Ovary (tissue), 9 donors: ENCODE measurements around the gene PLPPR3. TPM values are rescaled to one million over a fixed set of nuclear protein-coding genes. Genes with fewer than 3 reads are reported as not detected.

ENCODE experiments used
- DNase-seq, 5 donors: peaks; one replicate each; pipeline ENCODE4 v3.0.0-alpha.2; 2019 to 2020
- H3K27ac ChIP-seq, 2 donors: fragments of 200-600 bp; one replicate each; pipeline versions ENCODE4 v1.5.1 to v1.8.0; 2019 to 2022
- H3K27me3 ChIP-seq: fragments of 200-600 bp; one replicate; pipeline ENCODE4 v1.8.0; 2022
- H3K36me3 ChIP-seq: fragments of 200-600 bp; sonication (generic); one replicate; pipeline ENCODE4 v1.5.1; 2019
- H3K4me1 ChIP-seq: one replicate; pipeline ENCODE4 v1.8.1; 2013; ENCODE audit warnings: mild to moderate bottlenecking, moderate library complexity; ENCODE audit not compliant: insufficient read depth
- H3K4me3 ChIP-seq: fragments of 200-600 bp; sonication (generic); one replicate; pipeline ENCODE4 v1.5.1; 2017
- H3K9me3 ChIP-seq, 2 donors: fragments of 200-600 bp in 1 of 2; sonication (generic) in 1 of 2; one replicate each; pipeline versions ENCODE4 v1.5.1 to v1.8.1; 2013 to 2019; ENCODE audit warnings: mild to moderate bottlenecking in 1 of 2, moderate library complexity in 1 of 2
- CTCF ChIP-seq, 3 donors: fragments of 450-650 bp in 2 of 3; fragments of 200-600 bp in 1 of 3; IDR thresholded peaks; one replicate each; pipeline versions ENCODE4 v1.5.1 to v1.8.0; 2016 to 2022; ENCODE audit warnings: antibody characterized with exemption in 3 of 3, mild to moderate bottlenecking in 1 of 3
- EP300 ChIP-seq: sonication (generic); formaldehyde crosslinking; IDR thresholded peaks from one replicate; pipeline ENCODE4 v1.6.1; 2017; ENCODE audit warnings: antibody characterized with exemption
- POLR2A ChIP-seq: fragments of 450-650 bp; IDR thresholded peaks from one replicate; pipeline ENCODE4 v1.6.1; 2017; ENCODE audit warnings: antibody characterized with exemption, mild to moderate bottlenecking, moderate library complexity
- WGBS, 3 donors: extraction: QIAGEN DNeasy Blood & Tissue Kit in 1 of 3; methylation state at CpG; one replicate each; pipeline versions ENCODE4 v1.1.5 to v1.1.7; 2013 to 2017; 5-methylcytosine and 5-hydroxymethylcytosine counted together
- intact Hi-C, 4 donors: fragments of 100-400 bp; cut with DNase I; formaldehyde crosslinking; loops; one replicate each; pipeline versions ENCODE4 v1.11.0 to v1.15.1; 2022 to 2023
- polyA plus RNA-seq, 2 donors: library from polyadenylated mRNA; stranded (reverse); fragments of 200-250 nt in 1 of 2; fragments of 350-450 nt in 1 of 2; fragmentation: Illumina TruSeq in 1 of 2; extraction: RNeasy Lipid Tissue Mini Kit (QIAGEN cat#74804) in 1 of 2; gene quantifications; one replicate each; pipeline ENCODE4 v1.2.3, GENCODE V29; 2013 to 2014
- total RNA-seq, 7 donors: library from RNA; depleted of rRNA in 2 of 7; stranded (reverse); fragments of >200 nt in 2 of 7; fragmentation: NEBNext Ultra II Directional in 3 of 7; extraction: Animal tissue kit (Norgen Biotek cat#: 25700) in 3 of 7; gene quantifications; one replicate each; pipeline versions ENCODE4 v1.1.0 to v1.2.4, GENCODE V29; 2016 to 2023
- donor health status: DM: no; HTN: no; CAD: no; lungs with moderate emphysema.
- donor health status: DM: no; HTN: no; CAD: no.
- donor health status: Bipolar disorder and iron deficiency.
- donor health status: DM: yes; HTN: yes; CAD: no.
- donor health status: DM: no; HTN: no; CAD: no.
- donor health status: DM: yes; HTN: yes; CAD: no.

Gene PLPPR3
- total and polyA plus RNA-seq, 9 donors: 0.18 to 11.4 (median 0.52) TPM; not detected in 2

GRCh38 chr19:798415-799075 is 23.2 kb downstream of the PLPPR3 start:
- TF ChIP-seq POLR2A: no peak
- no peak for TF ChIP-seq EP300
- TF ChIP-seq CTCF (IDR thresholded peaks at IDR 0.05): no peak
- 1 to 3% (median 2%) methylated on average over 33 to 44 of the region's 44 CpGs for WGBS, 3 donors
- no peaks in the 10 kb centered on the region for H3K9me3 ChIP-seq
- peak in 3 of 5 donors; percentile 50 to 56 (median 50) for DNase-seq
- peak overlapping the region; percentile 68 for H3K4me3 ChIP-seq
- H3K4me1 ChIP-seq: peaks cover 46% of the 10 kb centered on the region
- no peaks in the 10 kb centered on the region for H3K36me3 ChIP-seq
- intact Hi-C loops: loop anchor here in 2 of 4 donors (10.0 kb wide), 1 partner anchor 116 kb away; the partner anchor contains the start of genes KISS1R (in 2 of the 2) and R3HDM4 (in 2 of the 2)
- peak overlapping the region; percentile 44 to 100 for H3K27ac ChIP-seq
- no peaks in the 10 kb centered on the region for H3K27me3 ChIP-seq

GRCh38 chr19:797528-798414 is 24.0 kb downstream of the PLPPR3 start:
- H3K4me1 ChIP-seq: peaks cover 41% of the 10 kb centered on the region
- H3K4me3 ChIP-seq: peak overlapping the region; percentile 68
- H3K27me3 ChIP-seq: no peaks in the 10 kb centered on the region
- WGBS, 3 donors: 0 to 2% (median 1%) methylated on average over 28 to 129 of the region's 129 CpGs
- H3K36me3 ChIP-seq: no peaks in the 10 kb centered on the region
- peak; percentile 87 to 93 (median 91) for DNase-seq
- H3K9me3 ChIP-seq: no peaks in the 10 kb centered on the region
- intact Hi-C loops: loop anchor here in 2 of 4 donors (10.0 kb wide), 1 partner anchor 117 kb away; the partner anchor contains the start of genes KISS1R (in 2 of the 2) and R3HDM4 (in 2 of the 2)
- TF ChIP-seq CTCF (IDR thresholded peaks at IDR 0.05) (peak in 1 of 3 donors; percentile 9), EP300 (no peak)
- H3K27ac ChIP-seq: peak overlapping the region; percentile 99 to 100

GRCh38 chr19:796692-797527 is 24.8 kb downstream of the PLPPR3 start, which contains the start of gene PTBP1:
PTBP1 (plus strand) TSS chr19:797452; CDS start chr19:797498, 46 bp downstream.
- no peak for TF ChIP-seq CTCF (IDR thresholded peaks at IDR 0.05)
- TF ChIP-seq POLR2A: peak; percentile 79
- DNase-seq: peak; percentile 99 to 100 (median 100)
- no peaks in the 10 kb centered on the region for H3K36me3 ChIP-seq
- no peaks in the 10 kb centered on the region for H3K9me3 ChIP-seq
- H3K4me3 ChIP-seq: peak within 1 kb of the TSS; percentile 68
- H3K27ac ChIP-seq: peak within 1 kb of the TSS; percentile 99 to 100
- intact Hi-C loops: loop anchor here in 2 of 4 donors (10.0 kb wide), 1 partner anchor 118 kb away; the partner anchor contains the start of genes KISS1R (in 2 of the 2) and R3HDM4 (in 2 of the 2)
- peaks cover 34% of the 10 kb centered on the region for H3K4me1 ChIP-seq
- no peaks in the 10 kb centered on the region for H3K27me3 ChIP-seq
- 0 to 1% (median 1%) methylated on average over 54 to 83 of the region's 83 CpGs for WGBS, 3 donors
